GM19328 (cell line): ENCODE data around the gene ITIH1.

ENCODE experiments used
- ATAC-seq: cut with Tn5 transposase; IDR thresholded peaks from one replicate; pipeline ENCODE4 v1.9.1; 2021; ENCODE audit warnings: mild to moderate bottlenecking, moderate library complexity; ENCODE audit not compliant: unreplicated experiment

ITIH1 gene

GRCh38 chr3:52787672-52788625, 10.6 kb downstream of the ITIH1 start:
- ATAC-seq, result no peak

GRCh38 chr3:52788890-52789745, 11.7 kb downstream of the ITIH1 start:
- ATAC-seq, result no peak

GRCh38 chr3:52789746-52790040, 12.3 kb downstream of the ITIH1 start:
- no peak for ATAC-seq

GRCh38 chr3:52790337-52790736, 12.9 kb downstream of the ITIH1 start:
- no peak for ATAC-seq

GRCh38 chr3:52790741-52791140, 13.3 kb downstream of the ITIH1 start:
- ATAC-seq, result no peak

- no peak for ATAC-seq
Observed at GRCh38 chr3:52791366-52791765, 14.0 kb downstream of the ITIH1 start.

GRCh38 chr3:52791928-52792327, 14.5 kb downstream of the ITIH1 start:
- no peak for ATAC-seq

GRCh38 chr3:52792413-52792812, 15.0 kb downstream of the ITIH1 start:
- no peak for ATAC-seq

GRCh38 chr3:52792961-52793695, 15.7 kb downstream of the ITIH1 start:
- ATAC-seq, result no peak

GRCh38 chr3:52793702-52794611, 16.6 kb downstream of the ITIH1 start:
- no peak for ATAC-seq

GRCh38 chr3:52794612-52795099, 17.3 kb downstream of the ITIH1 start, which contains the start of gene ITIH3:
Gene ITIH3 (plus strand): TSS chr3:52794796. CDS start chr3:52794804, 8 bp downstream.
- ATAC-seq, result no peak

- ATAC-seq, result no peak
Observed at GRCh38 chr3:52795298-52795900, 18.0 kb downstream of the ITIH1 start.

- no peak for ATAC-seq
Observed at GRCh38 chr3:52796411-52796810, 19.0 kb downstream of the ITIH1 start.

GRCh38 chr3:52798376-52798977, 21.1 kb downstream of the ITIH1 start:
- ATAC-seq, result no peak

GRCh38 chr3:52798978-52799476, 21.6 kb downstream of the ITIH1 start:
- ATAC-seq, result no peak

GRCh38 chr3:52800079-52800478, 22.7 kb downstream of the ITIH1 start:
- ATAC-seq, result no peak

- no peak for ATAC-seq
Observed at GRCh38 chr3:52801839-52802238, 24.4 kb downstream of the ITIH1 start.

- ATAC-seq, result no peak
Observed at GRCh38 chr3:52805270-52806039, 28.1 kb downstream of the ITIH1 start.
